GM06990 (cell line): Measurements from ENCODE around the gene TEX38.

ENCODE experiments used
- DNase-seq: peaks from one replicate; pipeline ENCODE4 v3.0.0-alpha.2; 2011; ENCODE audit not compliant: insufficient read length; ENCODE audit errors: extremely low read depth
- H3K27me3 ChIP-seq: replicated peaks from 2 replicates; pipeline ENCODE4 v1.6.0; 2011; ENCODE audit warnings: low read length; ENCODE audit not compliant: control insufficient read depth, insufficient read depth
- H3K36me3 ChIP-seq: 2 replicates; pipeline ENCODE4 v1.5.1; 2011; ENCODE audit warnings: low read length; ENCODE audit not compliant: control insufficient read depth, insufficient read depth
- H3K4me3 ChIP-seq: replicated peaks from 2 replicates; pipeline ENCODE4 v1.5.1; 2011; ENCODE audit warnings: low read depth, mild to moderate bottlenecking, control low read depth, low read length
- CTCF ChIP-seq: IDR thresholded peaks from 2 replicates; pipeline ENCODE4 v1.5.1; 2011; ENCODE audit warnings: low read length, control low read depth, mild to moderate bottlenecking, inconsistent platforms; ENCODE audit not compliant: insufficient read depth, poor library complexity, severe bottlenecking

TEX38 gene

GRCh38 chr1:46635205-46635604 is 36.4 kb upstream of the TEX38 start:
- TF ChIP-seq CTCF, result no peak
- DNase-seq, result no peak
- Histone ChIP-seq H3K4me3 (no peak overlapping the region), H3K36me3 (peaks cover 11% of the 10 kb centered on the region), H3K27me3 (no peaks in the 10 kb centered on the region)

DNA sequence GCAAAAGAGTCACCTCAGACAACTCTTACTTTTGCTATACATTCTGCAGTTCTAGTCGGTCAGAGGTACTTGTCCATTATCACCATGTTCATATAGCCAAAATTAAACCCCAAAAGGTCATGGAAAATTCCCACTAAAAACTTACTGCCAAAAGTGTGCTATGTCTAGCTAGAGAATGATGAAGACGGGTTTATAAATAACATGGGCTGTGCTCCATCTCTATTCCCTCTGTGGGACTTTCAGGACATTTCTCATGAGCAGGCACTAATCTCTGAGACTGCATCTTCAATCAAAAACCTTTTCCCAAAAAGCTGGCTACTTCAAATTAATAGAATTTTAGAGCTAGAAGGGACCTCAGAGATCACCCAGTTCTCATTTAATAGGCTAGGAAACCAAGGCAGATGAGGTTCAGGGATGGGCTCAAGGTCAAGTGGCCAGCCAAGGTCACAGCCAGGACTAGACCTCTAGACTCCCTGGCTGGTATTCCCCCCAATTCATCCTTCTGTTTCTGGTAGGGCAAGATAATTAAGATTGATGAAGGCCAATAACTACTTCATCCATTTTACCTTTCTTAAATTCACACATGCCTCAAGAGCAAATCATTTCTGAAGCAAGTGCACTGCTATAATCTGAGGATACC is 34.1 kb upstream of the TEX38 start:
- Histone ChIP-seq H3K4me3 (no peak overlapping the region), H3K27me3 (no peaks in the 10 kb centered on the region), H3K36me3 (peaks cover 6% of the 10 kb centered on the region)
- no peak for DNase-seq
- no peak for TF ChIP-seq CTCF

GRCh38 chr1:46638921-46639320 is 32.7 kb upstream of the TEX38 start:
- Histone ChIP-seq H3K36me3 (peaks cover 6% of the 10 kb centered on the region), H3K27me3 (no peaks in the 10 kb centered on the region), H3K4me3 (no peak overlapping the region)
- TF ChIP-seq CTCF, result no peak
- DNase-seq, result no peak

DNA sequence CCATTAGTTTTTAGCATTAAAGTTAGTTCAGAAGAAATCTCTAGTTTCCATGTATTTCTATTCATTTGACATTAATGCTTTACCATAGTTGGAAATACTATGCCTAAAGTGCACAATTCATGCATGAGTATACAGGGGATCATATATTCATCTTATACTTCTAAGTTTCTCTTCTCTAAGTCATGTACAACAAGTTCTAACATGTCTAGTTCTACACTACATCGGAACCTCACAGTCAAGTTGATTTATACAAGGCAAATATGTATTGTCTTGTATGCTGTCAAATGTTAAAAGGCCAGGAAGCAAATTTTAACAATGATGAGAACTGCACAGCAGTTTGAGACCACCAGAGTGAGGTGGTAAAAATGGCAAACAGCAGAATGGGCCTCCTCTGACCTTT is 32.1 kb upstream of the TEX38 start:
- no peak for TF ChIP-seq CTCF
- Histone ChIP-seq H3K27me3 (no peaks in the 10 kb centered on the region), H3K4me3 (no peak overlapping the region), H3K36me3 (peaks cover 4% of the 10 kb centered on the region)
- DNase-seq, result no peak

DNA sequence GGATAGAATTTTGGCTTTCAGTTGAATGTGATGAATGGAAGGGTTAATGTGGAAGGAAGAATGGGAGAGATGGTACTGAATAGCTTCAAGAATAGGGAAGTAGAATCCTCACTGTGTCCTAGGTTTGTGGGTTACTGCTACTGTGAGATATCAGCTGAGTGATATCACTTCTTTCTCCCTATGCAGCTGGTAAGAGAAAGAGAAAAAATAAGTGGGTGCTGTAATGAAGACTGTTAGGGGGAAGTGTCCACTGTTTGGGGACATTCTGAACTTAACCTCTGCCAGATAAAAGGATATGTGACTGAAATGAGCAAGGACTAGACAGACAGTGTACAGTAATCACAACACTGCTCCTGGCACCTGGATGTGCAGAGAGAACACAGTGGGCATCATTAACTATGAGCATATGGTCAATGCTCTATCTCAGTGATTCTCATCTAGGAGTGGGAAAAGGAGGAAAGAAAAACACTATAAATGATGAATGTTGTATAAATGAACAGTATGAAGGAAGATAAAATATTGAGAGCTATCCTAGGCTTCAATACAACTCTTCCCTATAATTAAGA is 29.5 kb upstream of the TEX38 start:
- H3K27me3 ChIP-seq, result no peaks in the 10 kb centered on the region
- no peak overlapping the region for H3K4me3 ChIP-seq
- no peak for DNase-seq
- no peak for TF ChIP-seq CTCF
- no peaks in the 10 kb centered on the region; the same call in none of the 2 replicates for H3K36me3 ChIP-seq
